NCI-H82 treated with DMSO at 0.1 percent for 48 hours (cell line): ENCODE results near the gene CADM2.

Experiments used
- DNase-seq: peaks from one replicate; lab custom pipeline; 2025; ENCODE audit not compliant: unreplicated experiment; lab: John Stamatoyannopoulos, UW

CADM2 gene

DNA sequence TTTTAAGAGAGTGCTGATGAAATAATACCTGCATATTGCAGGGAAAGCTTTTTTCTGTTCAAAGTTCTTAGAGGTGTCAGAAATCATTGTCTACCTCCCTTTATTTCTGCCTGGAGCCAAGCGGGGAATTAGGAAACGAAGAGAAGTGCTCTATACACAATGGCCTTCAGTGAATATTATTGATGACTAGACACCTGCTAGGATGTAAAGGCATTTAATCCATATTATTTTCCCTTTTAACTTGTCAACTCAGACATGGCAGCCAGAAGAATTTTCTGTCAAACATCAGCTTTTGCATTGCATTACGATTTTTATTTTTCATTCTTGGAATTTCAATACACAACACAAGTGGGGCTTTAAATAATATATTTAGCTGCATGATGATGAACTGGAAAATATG, 24.7 kb downstream of the CADM2 start:
- DNase-seq = no peak

DNA sequence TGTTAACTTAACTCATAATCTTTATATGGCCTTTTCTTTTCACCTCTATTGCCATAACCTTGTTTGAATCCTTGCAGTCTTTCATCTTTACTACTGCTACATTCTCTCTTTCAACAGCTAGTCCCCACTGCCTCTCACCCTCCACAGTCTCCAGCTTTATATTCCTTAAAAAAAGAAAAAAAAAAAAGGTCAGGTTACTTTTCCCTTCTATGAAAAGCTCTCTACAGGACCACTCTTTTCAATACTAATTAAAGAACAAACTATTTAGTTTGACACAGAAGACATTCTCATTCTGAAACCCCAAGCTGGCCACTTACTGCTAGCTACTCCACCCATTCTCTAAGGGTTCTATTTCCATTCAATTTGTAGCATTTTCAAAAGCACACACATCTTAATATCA, 25.6 kb downstream of the CADM2 start:
- no peak for DNase-seq

DNA sequence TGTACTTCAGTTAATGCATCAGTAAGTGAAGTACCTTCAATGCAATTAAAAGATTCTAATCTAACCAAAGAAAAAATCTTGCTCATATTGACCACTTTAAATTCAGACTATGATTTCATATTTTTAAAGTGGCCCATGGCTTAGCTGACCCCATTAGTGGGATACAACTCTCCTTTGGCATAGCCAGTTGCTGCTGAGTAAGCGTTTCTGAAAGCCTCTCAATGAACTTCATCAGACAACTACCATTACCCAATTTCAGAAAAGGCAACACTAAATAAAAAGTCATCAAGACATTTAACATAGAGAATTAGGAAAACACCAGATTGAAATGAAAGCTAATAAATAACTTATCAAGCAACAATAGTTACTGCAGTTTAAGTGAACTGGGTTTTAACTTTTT, 27.0 kb downstream of the CADM2 start:
- DNase-seq = no peak

GRCh38 chr3:84987706-84988504, 29.1 kb downstream of the CADM2 start:
- DNase-seq = no peak

DNA sequence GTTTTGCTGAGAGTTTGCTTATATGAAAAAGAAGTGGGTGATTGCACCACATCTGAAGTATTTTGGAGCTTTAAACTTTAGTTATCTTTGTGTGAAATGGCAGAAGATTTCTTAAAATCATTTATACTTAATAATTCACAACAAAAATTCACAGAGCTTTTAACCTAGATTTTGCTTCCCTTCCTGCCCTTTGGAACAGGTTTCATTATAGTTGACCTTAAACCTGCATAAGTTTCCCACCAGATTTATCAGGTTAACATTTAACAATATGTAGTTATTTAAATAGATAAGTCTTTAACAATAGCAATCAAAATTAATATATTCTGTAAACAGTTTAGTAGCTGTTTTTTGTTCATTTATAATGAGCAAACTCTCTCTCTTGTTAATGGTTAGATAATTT, 30.3 kb downstream of the CADM2 start:
- no peak for DNase-seq

DNA sequence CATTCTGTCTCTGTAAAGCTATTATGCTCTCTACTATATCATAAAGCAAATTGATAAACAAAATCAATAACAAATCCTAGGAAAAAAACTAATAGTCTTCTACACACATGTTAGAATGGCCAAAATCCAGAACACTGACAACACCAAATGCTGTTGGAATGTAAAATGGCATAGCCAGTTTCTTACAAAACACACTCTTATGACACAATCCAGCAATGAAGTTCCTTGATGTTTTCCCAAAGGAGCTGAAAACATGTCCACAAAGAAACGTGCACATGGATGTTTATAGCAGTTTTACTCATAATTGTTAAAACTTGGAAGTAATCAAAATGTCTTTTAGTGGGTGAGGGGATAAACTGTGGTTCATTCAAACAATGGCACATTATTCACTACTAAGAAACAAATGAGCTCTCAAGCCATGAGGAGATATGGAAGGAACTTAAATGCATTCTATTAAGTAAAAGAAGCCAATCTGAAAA, 32.7 kb downstream of the CADM2 start:
- no peak for DNase-seq

GRCh38 chr3:84993956-84994355, 35.2 kb downstream of the CADM2 start:
- DNase-seq = no peak

DNA sequence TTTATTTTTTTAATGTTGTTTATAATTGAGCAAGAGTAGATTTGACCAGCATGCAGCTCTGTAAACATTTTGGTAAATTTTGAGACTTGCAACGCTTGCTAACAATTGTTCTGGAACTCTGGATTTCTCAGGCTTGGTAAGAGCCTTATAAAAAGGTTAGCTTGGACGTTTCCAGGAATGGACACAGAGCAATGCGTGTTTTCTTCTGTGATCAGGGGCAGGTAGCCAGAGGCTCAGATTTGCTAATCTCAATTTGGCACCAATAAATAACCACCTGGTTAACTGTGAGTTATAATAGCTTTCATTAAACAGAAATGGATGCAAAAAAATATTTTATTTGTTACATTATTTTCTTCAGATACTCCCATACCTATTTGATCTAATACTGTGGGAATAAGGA, 39.8 kb downstream of the CADM2 start:
- DNase-seq = no peak

- DNase-seq = no peak
These were observed 44.7 kb downstream of the CADM2 start for GRCh38 chr3:85003479-85003878.

GRCh38 chr3:85004147-85004546, 45.4 kb downstream of the CADM2 start:
- no peak for DNase-seq

- no peak for DNase-seq
These were observed 47.2 kb downstream of the CADM2 start for GRCh38 chr3:85005946-85006345.

GRCh38 chr3:85007195-85008094, 48.7 kb downstream of the CADM2 start:
- no peak for DNase-seq

- DNase-seq = no peak
These were observed 62.0 kb downstream of the CADM2 start for GRCh38 chr3:85020828-85021227.

DNA sequence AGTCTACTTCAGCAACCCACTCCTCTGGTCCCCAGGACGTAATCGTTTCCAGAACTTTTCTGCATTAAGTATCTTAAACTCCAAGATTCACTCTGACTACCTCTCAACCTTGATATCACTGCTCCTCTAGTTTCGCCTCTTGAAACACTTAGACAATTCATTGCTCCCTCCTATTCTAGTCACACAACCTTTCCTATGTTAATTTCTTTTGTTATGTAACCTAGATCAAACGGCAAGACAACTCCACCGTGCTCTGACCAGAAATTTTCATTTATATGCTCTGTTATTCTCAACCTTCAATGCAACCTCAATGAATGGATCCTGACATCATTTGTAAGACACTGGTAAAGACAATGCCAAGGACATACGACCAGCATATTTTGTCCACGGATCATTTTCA, 71.3 kb downstream of the CADM2 start:
- DNase-seq = no peak

- no peak for DNase-seq
These were observed 78.4 kb downstream of the CADM2 start for GRCh38 chr3:85037203-85037602.

- no peak for DNase-seq
These were observed 82.2 kb downstream of the CADM2 start for GRCh38 chr3:85041001-85041400.

GRCh38 chr3:85041562-85042055, 82.8 kb downstream of the CADM2 start:
- no peak for DNase-seq

DNA sequence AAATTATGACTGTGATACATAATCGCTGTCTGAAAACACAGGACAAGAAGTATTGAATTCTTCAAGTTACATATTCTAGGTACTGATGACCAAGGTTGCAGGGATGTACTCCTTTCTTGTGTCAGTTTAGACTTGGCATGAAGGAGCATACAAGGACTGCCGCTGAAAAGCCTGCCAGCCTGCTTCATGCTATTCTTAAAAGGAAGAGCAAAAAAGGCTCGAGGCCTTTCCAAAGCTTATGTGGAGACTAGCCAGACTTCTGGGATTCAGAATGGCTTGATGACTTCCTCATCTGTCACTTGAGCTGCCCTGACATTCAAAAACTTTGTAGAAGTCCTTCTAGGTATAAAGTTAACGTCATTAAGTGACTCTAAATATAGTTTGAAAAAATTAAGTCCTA, 92.0 kb downstream of the CADM2 start:
- DNase-seq = no peak

DNA sequence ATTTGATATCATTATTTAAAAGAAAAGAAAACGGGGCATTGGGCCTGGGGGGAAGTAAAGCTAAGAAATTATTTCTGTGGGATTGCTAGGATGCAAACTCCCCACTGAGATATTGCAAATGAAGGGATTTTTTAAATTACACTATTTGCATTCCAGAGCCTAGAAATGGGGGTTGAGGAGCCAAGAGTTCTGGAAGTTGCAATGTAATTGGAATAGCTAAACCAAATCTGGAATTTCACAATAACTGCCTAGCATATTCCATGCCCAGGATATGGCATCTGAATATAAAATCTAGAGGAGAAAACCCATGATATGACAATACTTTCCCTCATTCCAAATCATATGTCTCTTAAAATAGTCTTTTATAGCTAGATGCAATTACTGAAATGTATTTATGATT, 93.0 kb downstream of the CADM2 start:
- DNase-seq = no peak

DNA sequence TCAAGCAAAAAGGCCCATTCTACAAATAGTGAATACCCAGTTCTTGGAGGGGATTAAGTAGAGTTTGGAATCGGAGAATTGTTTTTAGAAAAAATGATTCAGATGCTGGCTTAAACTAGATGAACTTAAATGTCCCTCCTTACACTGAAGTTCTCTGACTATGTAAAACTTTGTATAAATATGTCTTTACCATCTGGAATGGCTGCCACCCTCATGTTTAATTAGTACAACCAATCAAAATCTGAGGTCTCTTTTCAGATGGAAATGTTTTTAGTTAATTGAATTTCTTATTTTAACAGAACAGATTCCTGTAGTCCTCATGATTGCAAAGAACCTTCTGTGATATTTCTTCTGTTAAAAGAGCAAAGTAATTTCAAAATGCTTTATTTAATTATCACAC, 94.8 kb downstream of the CADM2 start:
- DNase-seq = no peak

DNA sequence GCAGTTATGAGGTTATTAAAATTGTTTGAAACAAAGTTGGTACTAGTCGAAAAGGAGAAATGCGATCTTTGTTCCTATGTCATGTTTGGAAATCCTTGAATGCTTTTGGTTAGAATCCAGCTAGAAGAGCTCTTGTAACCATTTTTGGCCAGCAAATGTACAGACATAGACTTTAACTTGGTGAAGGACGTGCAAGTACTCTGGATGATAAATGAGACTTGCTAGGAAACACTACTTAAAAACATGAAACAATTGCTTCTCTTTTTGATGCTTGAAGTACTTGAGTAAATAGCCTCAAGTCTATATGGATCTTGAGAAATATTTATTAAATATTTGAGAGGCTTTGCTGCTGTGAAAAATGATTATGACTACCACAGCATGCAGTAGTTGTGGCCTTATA, 95.8 kb downstream of the CADM2 start:
- no peak for DNase-seq

GRCh38 chr3:85068911-85069310, 110.1 kb downstream of the CADM2 start:
- DNase-seq = no peak
